ENCODE measurements around the gene HERC3.

HERC3 gene

GRCh38 chr4:88591787-88592599 is at the start of gene HERC3:
TSS of gene HERC3 (plus strand) at chr4:88592480. CDS start at chr4:88605824, 13,344 bp downstream.
- DNase-seq (ENCODE audit: extremely low read depth in 1 of 2, low read depth in 1 of 2), result peak; percentile 65 to 84

DNA sequence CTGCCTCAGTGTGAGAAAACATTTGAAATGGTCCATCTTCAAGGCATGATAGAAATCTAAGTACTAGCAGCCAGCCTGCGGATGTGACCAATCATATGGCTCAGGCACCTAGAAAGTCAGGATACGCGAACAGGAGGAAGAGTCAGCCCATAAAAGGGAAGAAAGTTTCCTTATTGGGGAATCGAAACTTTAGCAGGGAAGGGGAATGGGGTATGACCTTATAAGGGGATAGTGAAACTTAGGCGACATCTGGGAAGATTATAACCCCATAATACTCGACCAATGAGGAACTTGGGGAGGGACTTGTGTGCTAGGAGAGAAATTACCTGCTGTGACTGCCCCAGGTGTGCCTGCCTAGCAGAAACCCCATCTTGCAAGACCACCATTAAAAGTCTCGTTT is 42.5 kb upstream of the HERC3 start:
- DNase-seq (ENCODE audit: extremely low read depth in 1 of 2, low read depth in 1 of 2), result no peak

DNA sequence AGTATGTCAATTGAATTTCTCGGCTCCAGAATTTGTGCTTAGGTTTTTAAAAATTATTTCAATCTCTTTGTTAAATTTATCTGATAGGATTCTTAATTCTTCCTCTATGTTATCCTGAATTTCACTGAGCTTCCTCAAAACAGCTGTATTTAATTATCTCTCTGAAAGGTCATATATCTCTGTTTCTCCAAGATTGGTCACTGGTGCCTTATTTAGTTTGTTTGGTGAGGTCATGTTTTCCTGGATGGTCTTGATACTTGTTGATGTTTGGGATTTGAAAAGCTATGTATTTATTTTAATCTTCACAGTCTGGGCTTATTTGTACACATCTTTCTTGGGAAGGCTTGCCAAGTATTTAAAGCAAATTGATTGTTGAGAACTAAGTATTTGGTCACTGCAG is 24.7 kb upstream of the HERC3 start:
- no peak for DNase-seq (ENCODE audit: extremely low read depth in 1 of 2, low read depth in 1 of 2)

GRCh38 chr4:88570001-88570400 is 22.3 kb upstream of the HERC3 start:
- DNase-seq (ENCODE audit: extremely low read depth in 1 of 2, low read depth in 1 of 2), result no peak

- no peak for DNase-seq (ENCODE audit: extremely low read depth in 1 of 2, low read depth in 1 of 2)
These were observed 18.9 kb upstream of the HERC3 start for GRCh38 chr4:88573276-88573980.

GRCh38 chr4:88573995-88574394 is 18.3 kb upstream of the HERC3 start:
- DNase-seq (ENCODE audit: extremely low read depth in 1 of 2, low read depth in 1 of 2), result no peak

DNA sequence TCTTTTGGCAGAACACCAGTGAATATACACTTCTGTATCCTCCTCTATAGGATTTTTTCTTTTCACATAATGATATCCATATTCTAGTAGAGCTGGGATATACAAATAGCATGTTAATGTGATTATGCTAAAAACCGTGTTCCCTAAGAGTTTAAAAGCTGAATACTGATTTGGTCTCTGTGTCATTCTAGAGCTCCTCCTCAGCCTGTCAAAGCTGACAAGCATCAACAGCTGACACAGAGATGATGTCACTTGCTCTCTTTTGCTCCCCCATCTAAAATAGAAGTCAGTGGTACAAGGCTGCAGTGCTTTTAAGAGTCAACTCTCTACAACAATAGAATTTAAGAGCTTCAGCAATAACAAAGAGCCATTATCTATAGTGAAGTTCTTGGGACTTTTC is 17.1 kb upstream of the HERC3 start:
- no peak for DNase-seq (ENCODE audit: extremely low read depth in 1 of 2, low read depth in 1 of 2)

- no peak for DNase-seq (ENCODE audit: extremely low read depth in 1 of 2, low read depth in 1 of 2)
These were observed 9.8 kb upstream of the HERC3 start for GRCh38 chr4:88582493-88582892.

DNA sequence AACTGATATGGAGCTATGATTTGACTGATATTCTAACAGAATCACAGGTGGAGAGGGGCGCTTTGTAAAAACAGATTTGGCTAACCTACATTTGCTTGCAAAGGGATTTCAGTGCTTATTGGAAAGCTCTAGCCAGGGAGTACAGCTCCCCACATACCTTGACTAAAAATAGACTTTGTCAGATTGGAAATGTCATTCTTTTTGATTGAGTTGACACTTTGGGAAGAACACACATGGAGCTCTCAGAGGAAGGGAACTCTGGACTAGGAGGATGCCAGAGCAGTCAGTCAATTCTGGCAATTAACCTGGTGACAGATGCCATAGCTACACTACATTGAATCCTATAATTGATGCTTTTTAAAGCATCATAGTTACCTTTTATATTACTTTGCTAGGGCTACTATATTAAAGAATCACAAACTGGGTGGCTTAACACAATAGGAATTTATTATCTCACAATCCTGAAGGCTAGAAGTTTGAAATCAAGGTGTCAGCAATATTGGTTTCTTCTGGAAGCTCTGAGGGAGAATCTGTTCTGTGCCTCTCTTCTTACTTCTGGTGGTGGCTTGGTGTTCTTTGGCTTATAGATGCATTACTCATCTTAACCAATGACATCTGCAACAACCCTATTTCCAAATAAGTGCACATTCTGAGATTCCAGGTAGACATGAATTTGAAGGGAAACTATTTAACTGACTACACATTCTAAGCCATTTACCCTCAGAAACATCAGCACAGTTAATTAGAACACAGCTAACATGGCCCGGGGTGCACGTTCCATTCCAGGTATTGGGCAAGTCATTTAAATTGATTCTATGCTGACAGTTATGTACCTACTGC is 8.4 kb upstream of the HERC3 start:
- DNase-seq (ENCODE audit: extremely low read depth in 1 of 2, low read depth in 1 of 2), result no peak

- no peak for DNase-seq (ENCODE audit: extremely low read depth in 1 of 2, low read depth in 1 of 2)
These were observed 7.8 kb upstream of the HERC3 start for GRCh38 chr4:88584471-88584900.

- DNase-seq (ENCODE audit: extremely low read depth in 1 of 2, low read depth in 1 of 2), result no peak
These were observed 6.4 kb upstream of the HERC3 start for GRCh38 chr4:88585917-88586316.

- no peak for DNase-seq (ENCODE audit: extremely low read depth in 1 of 2, low read depth in 1 of 2)
These were observed 5.0 kb upstream of the HERC3 start for GRCh38 chr4:88587306-88587705.

GRCh38 chr4:88592600-88593448 is 544 bp downstream of the HERC3 start:
- peak; percentile 36 to 69 for DNase-seq (ENCODE audit: extremely low read depth in 1 of 2, low read depth in 1 of 2)

DNA sequence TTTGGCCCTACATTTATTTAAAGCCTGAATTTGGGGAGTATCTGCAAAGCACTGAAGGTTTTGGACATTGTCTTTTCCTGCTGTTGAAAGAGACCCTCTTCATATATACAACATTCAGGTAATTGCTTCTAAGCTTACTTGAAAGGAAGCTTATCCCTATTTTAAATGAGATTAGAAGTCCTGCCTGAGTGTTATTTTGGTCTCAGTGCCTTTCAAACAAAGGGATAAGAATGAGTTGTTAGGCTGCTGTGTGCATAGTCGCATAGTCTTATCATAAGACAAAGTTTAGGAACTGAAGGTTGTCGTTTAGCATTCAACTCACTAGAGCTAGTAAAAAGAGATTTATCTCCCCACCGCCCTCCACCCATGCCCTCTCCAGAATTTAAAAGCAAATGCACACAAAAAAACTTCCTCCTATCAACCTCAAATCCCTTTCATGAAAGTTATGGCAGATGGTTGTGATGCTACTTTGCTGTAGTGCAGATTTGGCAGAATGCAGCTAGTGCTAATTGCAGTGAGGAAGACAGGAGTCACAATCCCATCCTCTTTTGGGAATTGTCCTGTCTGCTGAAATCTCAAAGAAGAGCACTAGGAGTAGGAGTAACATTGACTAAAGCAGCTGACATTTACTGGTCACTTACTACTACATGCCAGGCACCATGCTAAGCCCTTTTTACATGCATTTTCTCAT is 5.8 kb downstream of the HERC3 start:
- no peak for DNase-seq (ENCODE audit: extremely low read depth in 1 of 2, low read depth in 1 of 2)

DNA sequence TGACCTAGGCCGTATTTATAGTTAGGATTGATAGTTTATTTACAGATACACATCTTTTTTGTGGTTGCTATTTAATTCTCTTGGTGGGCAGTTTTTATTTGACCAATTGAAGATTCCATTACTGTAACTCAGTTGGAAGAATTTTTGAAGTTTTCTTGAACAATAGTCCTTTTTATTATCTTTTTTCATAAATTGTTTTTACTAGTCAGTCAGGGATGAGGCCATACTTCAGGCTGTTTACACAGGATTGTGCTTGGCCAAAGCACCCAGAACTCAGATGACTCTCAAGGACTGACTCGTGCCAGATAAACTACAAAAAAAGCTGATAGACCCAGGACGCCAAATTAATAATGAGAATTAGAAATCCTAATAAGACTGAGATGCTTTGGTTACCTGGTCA is 7.0 kb downstream of the HERC3 start:
- no peak for DNase-seq (ENCODE audit: extremely low read depth in 1 of 2, low read depth in 1 of 2)

GRCh38 chr4:88599714-88600113 is 7.4 kb downstream of the HERC3 start:
- no peak for DNase-seq (ENCODE audit: extremely low read depth in 1 of 2, low read depth in 1 of 2)

GRCh38 chr4:88600176-88600838 is 8.0 kb downstream of the HERC3 start:
- no peak for DNase-seq (ENCODE audit: extremely low read depth in 1 of 2, low read depth in 1 of 2)

- DNase-seq (ENCODE audit: extremely low read depth in 1 of 2, low read depth in 1 of 2), result no peak
These were observed 12.8 kb downstream of the HERC3 start for GRCh38 chr4:88604978-88605678.

- no peak for DNase-seq (ENCODE audit: extremely low read depth in 1 of 2, low read depth in 1 of 2)
These were observed 13.5 kb downstream of the HERC3 start for GRCh38 chr4:88605736-88606135.

Measured in activated CD8-positive, alpha-beta memory T cell treated with anti-CD3 and anti-CD28 coated beads for 1 hour (primary cell).